Measurements from ENCODE around the gene LGI2.
"Not testable (repeated sequence)": the region's sequence is repeated elsewhere in the genome, so short reads cannot be mapped to it uniquely, and the experiment has no call there.

GRCh38 chr4:25052037-25052436, 21.3 kb upstream of the LGI2 start:
- not testable (repeated sequence) for TF ChIP-seq CTCF (IDR thresholded peaks at IDR 0.05); MAX (CRISPR knock-in tag; IDR thresholded peaks at IDR 0.05); KAT7 (CRISPR knock-in tag; IDR thresholded peaks at IDR 0.05; ENCODE audit: borderline replicate concordance); NFE2L1 (CRISPR knock-in tag; IDR thresholded peaks at IDR 0.05); ZSCAN18 (CRISPR knock-in tag; IDR thresholded peaks at IDR 0.05); EMX1 (CRISPR knock-in tag; IDR thresholded peaks at IDR 0.05); IRF2 (CRISPR knock-in tag; IDR thresholded peaks at IDR 0.05; ENCODE audit: borderline replicate concordance, low read depth); TP53 (CRISPR knock-in tag; IDR thresholded peaks at IDR 0.05); ATF2 (CRISPR knock-in tag; IDR thresholded peaks at IDR 0.05; ENCODE audit: borderline replicate concordance, low read depth); ZNF138 (CRISPR knock-in tag; conservative IDR thresholded peaks at IDR 0.05)
